ENCODE results near the gene MLEC.

- TF ChIP-seq CTCF (IDR thresholded peaks at IDR 0.05; ENCODE audit: low read depth, low read length, poor library complexity, severe bottlenecking) (no peak), EZH2phosphoT487 (IDR thresholded peaks at IDR 0.05; ENCODE audit: borderline replicate concordance, low read length) (no peak)
Observed at GRCh38 chr12:120724720-120725119, 37.8 kb downstream of the MLEC start.
